ENCODE data around the gene SLC39A12. TPM values are rescaled to one million over a fixed set of nuclear protein-coding genes. Genes with fewer than 3 reads are reported as not detected.

The SLC39A12 gene
- total RNA-seq, 6 experiments from 2014 or later = not detected

GRCh38 chr10:17910125-17910789, 41.5 kb upstream of the SLC39A12 start:
- Mint-ChIP-seq H3K4me3 (no peak overlapping the region), H3K4me1 (ENCODE audit: low read depth) (peaks cover 9% of the 10 kb centered on the region), H3K9me3 (no peaks in the 10 kb centered on the region), H3K27me3 (ENCODE audit: insufficient read depth) (peaks cover 13% of the 10 kb centered on the region), H3K36me3 (ENCODE audit: low read depth) (no peaks in the 10 kb centered on the region), H3K27ac (no peak overlapping the region)
- peak; percentile 84 for TF ChIP-seq CTCF (IDR thresholded peaks at IDR 0.05)
- peak; percentile 60 for DNase-seq

GRCh38 chr10:17912754-17913153, 39.0 kb upstream of the SLC39A12 start:
- TF ChIP-seq CTCF (IDR thresholded peaks at IDR 0.05) = no peak
- no peak for DNase-seq
- Mint-ChIP-seq H3K27ac (no peak overlapping the region), H3K9me3 (no peaks in the 10 kb centered on the region), H3K36me3 (ENCODE audit: low read depth) (no peaks in the 10 kb centered on the region), H3K4me1 (ENCODE audit: low read depth) (peaks cover 4% of the 10 kb centered on the region; the same call in 1 of the 2 replicates), H3K27me3 (ENCODE audit: insufficient read depth) (peaks cover 12% of the 10 kb centered on the region), H3K4me3 (no peak overlapping the region)

DNA sequence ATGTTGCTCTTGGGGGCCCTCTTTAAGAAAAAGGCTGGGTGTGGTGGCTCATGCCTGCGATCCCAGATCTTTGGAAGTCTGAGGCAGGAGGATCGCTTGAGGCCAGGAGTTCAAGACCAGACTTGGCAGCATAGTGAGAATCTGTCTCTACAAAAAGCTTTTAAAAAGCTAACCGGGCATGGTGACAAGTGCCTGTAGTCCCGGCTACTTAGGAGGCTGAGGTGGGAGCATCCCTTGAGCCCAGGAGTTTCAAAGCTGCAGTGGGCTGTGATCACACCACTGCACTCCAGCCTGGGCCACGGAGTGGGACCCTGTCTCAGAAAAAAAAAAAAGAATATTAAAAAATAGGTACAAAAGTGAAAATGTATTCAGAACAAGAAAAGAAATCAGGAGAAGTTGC, 38.1 kb upstream of the SLC39A12 start:
- H3K4me3 Mint-ChIP-seq = no peak overlapping the region
- TF ChIP-seq CTCF (IDR thresholded peaks at IDR 0.05) = no peak
- no peaks in the 10 kb centered on the region for H3K36me3 Mint-ChIP-seq (ENCODE audit: low read depth)
- H3K27me3 Mint-ChIP-seq (ENCODE audit: insufficient read depth) = peaks cover 7% of the 10 kb centered on the region
- DNase-seq = no peak
- no peak overlapping the region for H3K27ac Mint-ChIP-seq
- H3K4me1 Mint-ChIP-seq (ENCODE audit: low read depth) = peaks cover 4% of the 10 kb centered on the region; the same call in 1 of the 2 replicates
- H3K9me3 Mint-ChIP-seq = no peaks in the 10 kb centered on the region

GRCh38 chr10:17914169-17915045, 37.3 kb upstream of the SLC39A12 start:
- Mint-ChIP-seq H3K36me3 (ENCODE audit: low read depth) (no peaks in the 10 kb centered on the region), H3K4me3 (no peak overlapping the region), H3K27me3 (ENCODE audit: insufficient read depth) (peaks cover 7% of the 10 kb centered on the region), H3K9me3 (no peaks in the 10 kb centered on the region), H3K27ac (no peak overlapping the region), H3K4me1 (ENCODE audit: low read depth) (peaks cover 4% of the 10 kb centered on the region; the same call in 1 of the 2 replicates)
- TF ChIP-seq CTCF (IDR thresholded peaks at IDR 0.05) = no peak
- no peak for DNase-seq

GRCh38 chr10:17915181-17915580, 36.5 kb upstream of the SLC39A12 start:
- DNase-seq = no peak
- Mint-ChIP-seq H3K4me3 (no peak overlapping the region), H3K4me1 (ENCODE audit: low read depth) (peaks cover 2% of the 10 kb centered on the region; the same call in 1 of the 2 replicates)

More at GRCh38 chr10:17915181-17915580, 36.5 kb upstream of the SLC39A12 start:
- H3K27ac Mint-ChIP-seq = no peak overlapping the region
- no peaks in the 10 kb centered on the region for H3K9me3 Mint-ChIP-seq
- peaks cover 7% of the 10 kb centered on the region for H3K27me3 Mint-ChIP-seq (ENCODE audit: insufficient read depth)
- H3K36me3 Mint-ChIP-seq (ENCODE audit: low read depth) = no peaks in the 10 kb centered on the region
- TF ChIP-seq CTCF (IDR thresholded peaks at IDR 0.05) = no peak
